HG02642 (cell line): ENCODE measurements around the gene SIL1.
"Not testable (repeated sequence)": the region's sequence is repeated elsewhere in the genome, so short reads cannot be mapped to it uniquely, and the experiment has no call there.

Experiments
- ATAC-seq: cut with Tn5 transposase; IDR thresholded peaks from one replicate; pipeline ENCODE4 v1.9.1; 2021; ENCODE audit warnings: mild to moderate bottlenecking; ENCODE audit not compliant: unreplicated experiment, poor library complexity

The SIL1 gene

GRCh38 chr5:138935466-138935865 is 262.7 kb downstream of the SIL1 start:
- ATAC-seq: no peak

DNA sequence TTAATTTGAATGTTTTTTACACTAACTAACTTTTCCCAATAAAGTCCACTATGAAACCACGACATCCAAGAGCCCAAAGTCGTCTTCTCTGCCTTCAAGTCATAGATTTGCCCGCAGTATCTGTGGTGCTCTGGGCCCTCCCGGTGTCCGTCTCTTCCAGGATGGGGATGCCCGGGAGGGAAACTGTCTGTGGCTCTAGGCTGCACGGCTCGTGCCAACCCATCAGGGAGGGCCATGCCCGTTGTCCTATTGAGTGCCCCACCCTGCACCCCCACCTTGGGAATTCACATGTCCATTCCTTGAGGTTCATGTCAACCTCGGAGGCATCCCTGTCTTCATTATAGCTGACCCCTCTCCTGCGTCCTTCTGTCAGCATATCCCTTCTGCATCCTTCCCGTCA is 263.2 kb downstream of the SIL1 start:
- no peak for ATAC-seq

DNA sequence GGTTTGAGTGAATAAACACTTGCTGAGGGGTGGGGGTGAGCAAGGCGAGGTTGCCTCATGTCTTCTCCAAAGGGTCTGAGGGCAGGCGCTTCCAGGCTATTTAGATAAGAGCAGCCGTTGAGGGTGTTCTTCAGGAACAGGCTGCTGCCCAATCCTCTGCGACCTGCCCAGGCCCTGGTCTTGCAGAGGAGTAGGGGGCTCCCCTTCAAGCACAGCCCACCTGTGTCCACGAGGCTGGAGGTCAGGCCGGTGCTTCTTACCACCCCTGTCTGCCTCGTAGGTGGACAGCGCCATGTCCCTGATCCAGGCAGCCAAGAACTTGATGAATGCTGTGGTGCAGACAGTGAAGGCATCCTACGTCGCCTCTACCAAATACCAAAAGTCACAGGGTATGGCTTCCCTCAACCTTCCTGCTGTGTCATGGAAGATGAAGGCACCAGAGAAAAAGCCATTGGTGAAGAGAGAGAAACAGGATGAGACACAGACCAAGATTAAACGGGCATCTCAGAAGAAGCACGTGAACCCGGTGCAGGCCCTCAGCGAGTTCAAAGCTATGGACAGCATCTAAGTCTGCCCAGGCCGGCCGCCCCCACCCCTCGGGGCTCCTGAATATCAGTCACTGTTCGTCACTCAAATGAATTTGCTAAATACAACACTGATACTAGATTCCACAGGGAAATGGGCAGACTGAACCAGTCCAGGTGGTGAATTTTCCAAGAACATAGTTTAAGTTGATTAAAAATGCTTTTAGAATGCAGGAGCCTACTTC is 264.5 kb downstream of the SIL1 start:
- ATAC-seq: no peak

DNA sequence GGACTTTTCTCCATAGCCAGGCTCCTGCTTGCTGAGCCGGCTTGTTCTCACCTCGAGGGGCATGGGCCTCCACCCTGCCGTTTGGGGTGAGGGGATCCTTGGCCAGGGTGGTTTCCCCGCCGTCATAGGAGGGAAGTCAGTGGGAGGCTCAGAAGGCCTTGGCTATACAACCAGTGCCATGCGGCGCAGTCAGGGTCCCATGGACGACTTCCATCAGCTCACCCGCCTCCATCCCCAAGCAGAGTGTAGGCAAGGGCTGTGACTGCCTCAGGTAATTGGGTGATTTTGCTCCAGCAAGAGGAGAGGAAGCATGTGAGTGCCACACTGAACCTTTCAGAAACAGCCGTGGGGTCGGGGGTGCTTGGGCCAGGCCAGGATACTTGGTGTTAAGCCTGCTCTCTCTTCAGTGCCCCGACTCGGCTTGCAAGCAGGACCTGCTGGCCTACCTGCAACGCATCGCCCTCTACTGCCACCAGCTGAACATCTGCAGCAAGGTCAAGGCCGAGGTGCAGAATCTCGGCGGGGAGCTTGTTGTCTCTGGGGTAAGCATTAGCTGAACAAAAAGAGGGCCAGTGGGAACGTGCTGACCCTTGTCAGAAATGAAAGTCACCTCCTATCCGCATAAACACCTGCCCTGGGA is 265.9 kb downstream of the SIL1 start:
- ATAC-seq: no peak

GRCh38 chr5:138930371-138931097 is 267.6 kb downstream of the SIL1 start:
- no peak for ATAC-seq

- ATAC-seq: no peak
Observed at GRCh38 chr5:138929571-138929955, 268.6 kb downstream of the SIL1 start.

DNA sequence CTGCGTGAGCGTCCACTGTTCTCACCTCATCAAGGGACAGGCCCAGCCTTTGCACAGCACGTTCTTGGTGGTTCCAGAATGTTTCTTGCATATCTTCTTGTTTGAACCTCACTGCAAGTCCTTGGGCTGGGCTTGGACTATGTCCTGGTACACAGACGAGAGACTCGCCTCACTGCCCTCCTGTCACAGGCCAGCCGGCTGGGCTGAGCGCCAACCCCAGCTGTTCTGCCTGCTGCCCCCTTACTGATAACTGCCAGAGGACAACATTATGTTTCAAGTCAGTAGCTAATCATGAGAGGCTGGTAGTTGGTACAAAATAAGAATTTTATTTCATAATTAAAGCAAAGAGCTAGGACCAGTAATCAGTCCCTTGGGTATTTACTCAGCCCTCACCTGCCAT is 270.2 kb downstream of the SIL1 start:
- ATAC-seq: no peak

GRCh38 chr5:138927544-138927943 is 270.6 kb downstream of the SIL1 start:
- no peak for ATAC-seq

DNA sequence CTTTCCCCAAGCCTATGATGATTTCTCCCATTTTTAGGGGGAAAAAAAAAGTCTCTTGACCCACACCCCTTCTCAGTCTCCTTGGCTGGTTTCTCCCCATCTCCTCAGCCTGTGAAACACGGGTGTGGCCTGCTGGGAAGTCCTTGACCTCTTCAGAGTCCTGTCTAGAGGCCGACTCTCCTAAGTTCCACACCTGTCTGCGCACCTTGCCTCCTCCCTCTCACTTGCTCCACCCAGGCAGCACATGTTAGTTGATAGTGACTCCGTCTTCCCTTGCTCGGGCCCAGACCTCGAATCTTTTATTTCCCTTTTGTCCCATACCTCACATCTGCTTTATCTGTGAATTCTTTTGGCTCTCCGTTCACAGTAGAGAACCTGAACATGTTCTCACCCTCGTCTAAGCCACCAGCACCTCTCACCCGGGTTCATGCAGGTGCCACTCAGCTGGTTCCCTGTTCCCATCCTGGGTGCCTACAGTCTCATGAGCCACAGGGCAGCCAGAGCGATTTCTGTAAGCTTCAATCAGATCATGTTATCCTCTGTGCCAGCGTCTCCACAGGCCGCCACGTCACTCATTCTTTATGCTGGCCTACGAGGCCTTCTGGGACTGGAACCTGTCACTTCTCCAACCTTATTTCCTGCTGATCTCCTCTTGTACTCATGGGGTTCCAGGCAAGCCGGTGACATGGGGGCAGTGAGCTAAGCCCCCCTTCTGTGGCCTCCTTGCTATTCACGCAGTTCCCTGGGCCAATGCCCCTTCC is 271.3 kb downstream of the SIL1 start:
- no peak for ATAC-seq

GRCh38 chr5:138926257-138926656 is 271.9 kb downstream of the SIL1 start:
- ATAC-seq: no peak

GRCh38 chr5:138925090-138925635 is 273.0 kb downstream of the SIL1 start:
- ATAC-seq: no peak

- no peak for ATAC-seq
Observed at GRCh38 chr5:138922494-138922893, 275.7 kb downstream of the SIL1 start.

- ATAC-seq: not testable (repeated sequence)
Observed at GRCh38 chr5:138921362-138921761, 276.8 kb downstream of the SIL1 start.

DNA sequence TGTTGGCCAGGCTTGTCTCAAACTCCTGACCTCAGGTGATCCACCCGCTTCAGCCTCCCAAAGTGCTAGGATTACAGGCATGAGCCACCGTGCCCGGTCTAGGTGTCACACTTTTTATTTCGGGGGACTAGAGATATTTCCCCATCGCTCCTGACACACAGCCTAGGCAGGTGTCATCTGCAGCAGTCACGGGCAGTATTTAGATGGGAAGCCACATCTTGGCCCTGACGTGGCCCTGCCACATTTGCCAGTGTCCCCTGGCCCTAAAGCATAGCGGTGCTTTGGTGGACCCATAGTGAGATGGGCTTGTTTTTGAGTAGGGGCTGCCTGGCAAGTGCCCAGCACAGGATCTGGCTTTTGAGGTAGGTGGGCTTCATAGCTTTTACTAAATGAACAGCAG is 278.0 kb downstream of the SIL1 start:
- ATAC-seq: no peak

DNA sequence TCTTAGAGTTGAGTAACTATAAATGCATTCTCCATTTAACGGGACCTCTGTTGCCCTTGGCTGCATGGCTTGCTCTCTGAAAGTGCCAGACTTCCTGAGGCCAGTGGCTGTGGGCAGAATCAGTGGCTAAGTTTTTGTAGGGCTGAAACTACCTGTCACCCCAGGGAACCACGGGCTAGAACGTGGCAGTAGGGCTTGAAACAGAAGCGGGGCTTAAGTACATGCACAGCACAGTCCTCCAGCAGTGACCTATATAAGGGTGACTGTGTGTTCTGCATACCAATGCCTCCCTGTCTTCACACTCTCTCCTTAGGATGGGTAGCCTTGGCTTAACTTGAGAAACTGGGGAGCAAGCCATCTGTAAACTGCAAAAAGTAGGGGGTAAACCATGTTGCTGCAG is 279.5 kb downstream of the SIL1 start:
- no peak for ATAC-seq

- ATAC-seq: no peak
Observed at GRCh38 chr5:138914338-138914737, 283.8 kb downstream of the SIL1 start.

DNA sequence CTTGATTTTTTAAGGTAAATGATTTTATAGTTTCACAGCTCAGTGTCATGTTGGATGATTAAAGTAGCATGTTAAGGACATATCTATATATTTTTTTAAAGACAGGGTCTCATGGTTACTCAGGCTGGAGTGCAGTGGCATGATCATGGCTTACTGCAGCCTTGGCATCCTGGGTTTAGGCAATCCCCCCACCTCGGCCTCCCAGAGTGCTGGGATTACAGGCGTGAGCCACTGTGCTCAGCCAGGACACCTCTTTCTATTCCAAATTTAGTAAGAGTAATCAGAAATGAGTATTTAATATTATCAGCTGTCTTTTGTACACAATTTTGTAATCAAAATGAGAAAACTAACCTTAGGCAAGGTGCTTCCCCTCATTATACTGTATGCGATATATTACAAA is 284.4 kb downstream of the SIL1 start:
- no peak for ATAC-seq

DNA sequence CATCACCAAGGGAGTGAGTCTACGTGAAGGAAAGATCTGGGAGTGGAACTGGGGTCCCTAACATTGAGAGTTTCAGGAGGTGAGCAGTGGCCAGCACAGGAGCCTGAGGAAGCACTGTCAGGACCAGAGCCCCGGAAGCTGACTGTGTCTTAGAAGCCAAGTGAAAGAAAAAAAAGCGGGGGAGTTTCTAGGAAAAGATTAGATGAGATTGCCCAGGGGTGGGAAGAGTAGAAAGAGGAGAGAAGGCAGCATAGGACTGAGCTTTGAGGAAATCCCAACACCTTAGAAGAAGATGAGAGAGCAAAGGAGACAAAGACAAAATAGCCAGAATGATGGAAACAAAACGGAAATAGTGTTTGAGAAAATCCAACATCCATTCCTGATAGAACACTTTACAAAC is 286.1 kb downstream of the SIL1 start:
- ATAC-seq: no peak

- ATAC-seq: no peak
Observed at GRCh38 chr5:138911441-138911840, 286.7 kb downstream of the SIL1 start.

GRCh38 chr5:138910546-138911185 is 287.5 kb downstream of the SIL1 start:
- ATAC-seq: no peak
